ENCODE data around the gene SHB. TPM values are rescaled to one million over a fixed set of nuclear protein-coding genes. Genes with fewer than 3 reads are reported as not detected.

Gene SHB
- total RNA-seq, 1 experiment from 2014 or later: 12.2 TPM

DNA sequence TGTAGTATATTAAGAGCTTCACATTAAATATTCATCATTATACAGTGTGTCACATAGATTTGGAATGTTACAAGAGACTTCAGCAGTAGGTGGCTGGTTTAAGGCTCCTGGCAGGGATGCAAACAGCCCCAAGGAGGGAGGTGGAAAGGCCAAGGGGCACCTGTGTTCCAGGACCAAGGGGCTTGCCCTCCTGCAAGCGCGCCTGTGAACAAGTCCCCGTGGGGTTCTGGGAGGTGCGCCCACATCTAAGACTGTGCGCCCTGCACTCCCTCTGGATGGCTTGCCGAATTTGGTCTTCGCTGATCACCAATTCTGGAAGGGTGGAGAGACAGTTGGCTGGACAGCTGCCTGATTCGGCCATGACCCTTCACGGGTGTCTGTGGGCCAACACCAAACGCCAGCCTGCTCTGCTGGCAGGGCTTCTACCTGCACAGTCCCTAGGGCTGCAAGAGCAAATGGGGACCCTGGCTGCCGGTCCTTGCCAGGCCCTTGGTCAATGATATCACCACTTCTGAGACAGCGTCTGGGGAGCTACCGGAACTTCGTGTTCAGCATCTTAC, 153.0 kb downstream of the SHB start:
- ATAC-seq: no peak
- Mint-ChIP-seq H3K4me1 (peaks cover 19% of the 10 kb centered on the region), H3K27ac (no peak overlapping the region), H3K36me3 (no peaks in the 10 kb centered on the region; the same call in 1 of the 2 replicates), H3K27me3 (ENCODE audit: low read depth) (no peaks in the 10 kb centered on the region), H3K4me3 (no peak overlapping the region), H3K9me3 (no peaks in the 10 kb centered on the region)
- no peak for TF ChIP-seq PREB (CRISPR knock-in tag; IDR thresholded peaks at IDR 0.05; ENCODE audit: borderline replicate concordance)
- ChIA-PET CTCF (interaction anchor here (2.0 to 3.2 kb wide), 2 partner anchors 172 to 348 kb away, joined by 5 to 37 read pairs; no protein-coding TSS in a partner anchor), POLR2A (no interaction called here)
- no peak for DNase-seq (ENCODE audit: low spot score)

GRCh38 chr9:37914701-37915358, 154.2 kb downstream of the SHB start:
- no peak for TF ChIP-seq TP53 (CRISPR knock-in tag; IDR thresholded peaks at IDR 0.05)
- no peak for TF ChIP-seq GTF2I (CRISPR knock-in tag; conservative IDR thresholded peaks at IDR 0.05)
- TF ChIP-seq GABPB1 (CRISPR knock-in tag; IDR thresholded peaks at IDR 0.05): no peak
- TF ChIP-seq STAT6 (CRISPR knock-in tag; conservative IDR thresholded peaks at IDR 0.05; ENCODE audit: low read depth): no peak
- TF ChIP-seq ZNF423 (CRISPR knock-in tag; IDR thresholded peaks at IDR 0.05): no peak
- TF ChIP-seq, protein P1, sequence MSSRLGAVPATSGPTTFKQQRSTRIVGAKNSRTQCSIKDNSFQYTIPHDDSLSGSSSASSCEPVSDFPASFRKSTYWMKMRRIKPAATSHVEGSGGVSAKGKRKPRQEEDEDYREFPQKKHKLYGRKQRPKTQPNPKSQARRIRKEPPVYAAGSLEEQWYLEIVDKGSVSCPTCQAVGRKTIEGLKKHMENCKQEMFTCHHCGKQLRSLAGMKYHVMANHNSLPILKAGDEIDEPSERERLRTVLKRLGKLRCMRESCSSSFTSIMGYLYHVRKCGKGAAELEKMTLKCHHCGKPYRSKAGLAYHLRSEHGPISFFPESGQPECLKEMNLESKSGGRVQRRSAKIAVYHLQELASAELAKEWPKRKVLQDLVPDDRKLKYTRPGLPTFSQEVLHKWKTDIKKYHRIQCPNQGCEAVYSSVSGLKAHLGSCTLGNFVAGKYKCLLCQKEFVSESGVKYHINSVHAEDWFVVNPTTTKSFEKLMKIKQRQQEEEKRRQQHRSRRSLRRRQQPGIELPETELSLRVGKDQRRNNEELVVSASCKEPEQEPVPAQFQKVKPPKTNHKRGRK (CRISPR knock-in tag; IDR thresholded peaks at IDR 0.05; ENCODE audit: borderline replicate concordance): no peak
- TF ChIP-seq, protein P2, sequence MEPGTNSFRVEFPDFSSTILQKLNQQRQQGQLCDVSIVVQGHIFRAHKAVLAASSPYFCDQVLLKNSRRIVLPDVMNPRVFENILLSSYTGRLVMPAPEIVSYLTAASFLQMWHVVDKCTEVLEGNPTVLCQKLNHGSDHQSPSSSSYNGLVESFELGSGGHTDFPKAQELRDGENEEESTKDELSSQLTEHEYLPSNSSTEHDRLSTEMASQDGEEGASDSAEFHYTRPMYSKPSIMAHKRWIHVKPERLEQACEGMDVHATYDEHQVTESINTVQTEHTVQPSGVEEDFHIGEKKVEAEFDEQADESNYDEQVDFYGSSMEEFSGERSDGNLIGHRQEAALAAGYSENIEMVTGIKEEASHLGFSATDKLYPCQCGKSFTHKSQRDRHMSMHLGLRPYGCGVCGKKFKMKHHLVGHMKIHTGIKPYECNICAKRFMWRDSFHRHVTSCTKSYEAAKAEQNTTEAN (CRISPR knock-in tag; IDR thresholded peaks at IDR 0.05): no peak
- no peak for TF ChIP-seq NFYB (CRISPR knock-in tag; conservative IDR thresholded peaks at IDR 0.05; ENCODE audit: low read depth)
- TF ChIP-seq ETV6 (CRISPR knock-in tag; IDR thresholded peaks at IDR 0.05): no peak
- TF ChIP-seq HMGXB4 (CRISPR knock-in tag; IDR thresholded peaks at IDR 0.05): no peak
- ChIA-PET CTCF (interaction anchor here (0.5 to 3.2 kb wide), 18 partner anchors 23 to 486 kb away, joined by 3 to 37 read pairs (median 9); partner anchors contain the start of gene ALDH1B1), POLR2A (no interaction called here)
- DNase-seq (ENCODE audit: low spot score): no peak
- Mint-ChIP-seq H3K4me3 (no peak overlapping the region), H3K27me3 (ENCODE audit: low read depth) (no peaks in the 10 kb centered on the region), H3K27ac (no peak overlapping the region), H3K4me1 (peaks cover 9% of the 10 kb centered on the region), H3K9me3 (no peaks in the 10 kb centered on the region), H3K36me3 (no peaks in the 10 kb centered on the region; the same call in 1 of the 2 replicates)
- no peak for ATAC-seq

DNA sequence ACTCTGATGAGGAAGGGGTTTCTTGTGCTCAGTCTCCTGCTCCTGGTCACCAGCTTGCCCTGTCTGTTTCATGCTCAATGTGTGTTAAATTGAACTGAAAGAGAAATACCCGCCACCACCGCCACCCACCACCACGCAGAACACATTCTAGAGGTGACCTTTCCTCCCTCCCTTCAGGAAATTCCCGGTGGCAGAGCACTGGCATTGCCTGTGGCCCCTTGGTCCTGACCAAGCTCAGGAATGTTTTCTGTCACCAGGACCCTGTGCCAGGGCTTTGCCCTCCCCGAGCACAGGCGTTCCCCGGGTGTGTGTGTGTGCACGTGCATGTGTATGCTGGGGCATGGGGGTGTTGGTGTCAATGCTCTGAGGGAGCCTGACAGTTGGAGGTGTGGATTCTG, 154.9 kb downstream of the SHB start:
- no peak overlapping the region for H3K4me3 Mint-ChIP-seq
- no peaks in the 10 kb centered on the region for H3K27me3 Mint-ChIP-seq (ENCODE audit: low read depth)
- no peak overlapping the region for H3K27ac Mint-ChIP-seq
- CTCF ChIA-PET: interaction anchor here (0.5 to 3.2 kb wide), 71 partner anchors 8 to 503 kb away, joined by 3 to 37 read pairs (median 5); partner anchors contain the start of genes ALDH1B1, SHB and SLC25A51
- H3K9me3 Mint-ChIP-seq: no peaks in the 10 kb centered on the region
- H3K4me1 Mint-ChIP-seq: peaks cover 5% of the 10 kb centered on the region; the same call in 1 of the 2 replicates
- no peak for DNase-seq (ENCODE audit: low spot score)
- TF ChIP-seq TEAD4 (CRISPR knock-in tag; IDR thresholded peaks at IDR 0.05): no peak
- TF ChIP-seq SP1 (CRISPR knock-in tag; conservative IDR thresholded peaks at IDR 0.05): no peak
- no peak for TF ChIP-seq FOXK1 (CRISPR knock-in tag; IDR thresholded peaks at IDR 0.05)
- TF ChIP-seq SOX15 (CRISPR knock-in tag; IDR thresholded peaks at IDR 0.05): no peak
- TF ChIP-seq, protein P2 (CRISPR knock-in tag; IDR thresholded peaks at IDR 0.05): no peak
- no peak for TF ChIP-seq ZNF317 (CRISPR knock-in tag; IDR thresholded peaks at IDR 0.05; ENCODE audit: borderline replicate concordance, low read depth)
- TF ChIP-seq ZNF219 (CRISPR knock-in tag; IDR thresholded peaks at IDR 0.05; ENCODE audit: borderline replicate concordance): no peak
- TF ChIP-seq FOXP1 (CRISPR knock-in tag; IDR thresholded peaks at IDR 0.05; ENCODE audit: borderline replicate concordance): no peak
- ATAC-seq: no peak
- POLR2A ChIA-PET: interaction anchor here (1.0 kb wide), 2 partner anchors 177 to 479 kb away, joined by 3 read pairs; partner anchors contain the start of gene ALDH1B1
- H3K36me3 Mint-ChIP-seq: no peaks in the 10 kb centered on the region; the same call in 1 of the 2 replicates

Measured in WTC11 (cell line).